Inferior parietal cortex (tissue), 1 donor: ENCODE measurements around the gene PTPRK.

Experiments used
- DNase-seq: peaks from one replicate; pipeline ENCODE4 v3.0.0-alpha.2; 2016; ENCODE audit errors: extremely low spot score

PTPRK gene

DNA sequence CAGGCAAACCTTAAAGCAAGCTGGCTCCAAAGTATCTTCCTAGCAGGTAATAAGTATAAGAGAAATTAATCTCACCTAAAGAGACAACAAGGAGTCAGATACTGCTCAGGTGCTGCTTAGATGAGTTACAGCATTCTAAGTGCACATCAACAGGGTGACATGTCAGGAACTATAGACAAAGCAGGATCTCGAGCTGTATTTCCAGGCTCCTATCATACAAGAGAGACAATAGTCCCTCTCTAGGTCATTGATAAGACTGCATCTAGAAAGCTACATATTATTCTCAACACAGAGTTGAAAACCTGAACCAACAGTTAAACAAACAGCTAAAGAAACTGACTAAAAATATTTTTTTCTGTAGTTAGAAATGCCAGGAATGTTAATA lies 3.9 kb downstream of the PTPRK start:
- peak; percentile 64 for DNase-seq

DNA sequence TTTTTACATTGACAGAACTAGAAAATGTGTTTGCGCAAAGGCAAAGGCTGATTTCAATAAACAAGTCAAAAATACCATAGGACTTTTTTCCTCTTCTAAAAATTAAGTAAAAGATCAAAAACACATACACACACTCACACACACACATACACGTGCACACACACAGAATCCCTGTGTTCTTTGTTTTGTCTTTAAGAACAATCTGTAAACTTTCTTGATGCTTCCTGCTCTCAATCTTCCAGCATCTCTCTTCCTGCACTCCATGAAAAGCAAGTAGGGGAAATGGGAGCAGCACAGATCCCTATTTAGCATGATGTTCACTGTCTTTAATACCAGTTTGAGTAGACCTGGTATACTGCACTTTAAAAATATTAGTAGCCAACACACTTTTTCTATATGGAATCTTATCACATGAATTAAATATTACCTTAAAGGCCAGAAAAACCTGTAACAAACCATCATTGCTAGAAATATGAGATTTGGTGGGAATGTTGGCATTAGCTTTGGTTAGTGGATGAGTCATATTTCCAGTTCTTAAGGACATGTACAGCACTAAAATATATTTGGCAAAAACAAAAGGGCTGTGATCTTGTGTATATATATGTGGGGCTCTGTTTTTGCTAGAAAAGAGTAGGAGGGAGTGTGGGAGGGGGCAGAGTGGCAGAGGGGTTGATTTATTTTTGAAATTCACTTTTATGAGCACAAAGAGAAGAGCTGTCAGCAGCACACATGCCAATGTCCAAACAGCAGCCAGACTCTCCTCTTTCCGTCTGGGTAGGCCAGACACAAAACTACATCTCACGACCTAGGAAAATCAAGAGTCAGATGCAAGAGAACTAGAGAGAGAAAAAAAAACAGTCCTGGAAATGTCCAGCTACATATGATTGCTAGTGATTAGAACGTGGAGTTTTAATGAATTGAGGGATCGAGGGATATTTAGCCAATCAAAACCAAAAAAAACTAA lies 4.6 kb downstream of the PTPRK start:
- no peak for DNase-seq

- no peak for DNase-seq
These were observed 6.5 kb downstream of the PTPRK start for GRCh38 chr6:128513878-128514277.

GRCh38 chr6:128512296-128512695 lies 8.1 kb downstream of the PTPRK start:
- DNase-seq = no peak

DNA sequence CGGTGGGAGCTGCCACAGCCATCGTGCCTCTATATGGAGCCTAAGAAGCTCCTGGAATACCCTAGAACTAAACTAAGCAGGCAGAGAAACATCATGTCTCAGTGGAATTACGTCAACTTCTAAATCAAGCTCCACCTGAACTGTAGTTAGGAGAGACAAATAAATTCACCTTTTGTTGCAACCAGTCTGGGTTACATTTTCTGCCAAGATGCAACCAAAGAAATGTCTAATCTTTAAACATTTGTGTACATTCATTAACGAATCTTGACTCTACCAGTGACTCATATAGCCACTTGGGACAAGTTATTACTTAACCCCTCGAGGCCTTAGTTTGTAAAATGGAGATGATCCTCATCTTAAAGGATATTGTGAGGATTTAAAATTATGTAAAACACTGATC lies 8.9 kb downstream of the PTPRK start:
- no peak for DNase-seq

DNA sequence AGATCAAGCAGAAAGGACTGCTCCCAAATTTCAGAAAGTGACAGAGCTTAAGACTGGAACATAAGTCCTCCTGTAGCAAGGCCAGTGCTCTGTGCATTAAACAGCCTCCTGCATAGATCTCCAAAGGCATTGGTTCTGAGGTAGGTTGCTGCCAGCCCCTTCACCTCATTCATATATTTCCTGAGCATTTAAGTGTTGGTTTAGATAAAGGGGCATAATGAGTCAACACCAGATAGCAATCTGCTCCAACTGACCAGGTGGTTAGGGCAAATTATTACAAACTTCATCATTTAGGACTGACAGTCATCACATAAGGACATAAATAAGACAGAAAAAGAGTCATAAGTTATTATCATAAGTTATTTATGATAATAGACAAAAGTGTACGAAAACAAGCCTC lies 10.7 kb downstream of the PTPRK start:
- no peak for DNase-seq

- peak; percentile 75 for DNase-seq
These were observed 11.7 kb downstream of the PTPRK start for GRCh38 chr6:128508588-128509296.

GRCh38 chr6:128507337-128508310 lies 12.8 kb downstream of the PTPRK start:
- DNase-seq = no peak

GRCh38 chr6:128505603-128506002 lies 14.8 kb downstream of the PTPRK start:
- no peak for DNase-seq

- no peak for DNase-seq
These were observed 16.3 kb downstream of the PTPRK start for GRCh38 chr6:128504003-128504654.

- DNase-seq = no peak
These were observed 19.4 kb downstream of the PTPRK start for GRCh38 chr6:128500749-128501600.

- DNase-seq = no peak
These were observed 20.4 kb downstream of the PTPRK start for GRCh38 chr6:128500014-128500413.

DNA sequence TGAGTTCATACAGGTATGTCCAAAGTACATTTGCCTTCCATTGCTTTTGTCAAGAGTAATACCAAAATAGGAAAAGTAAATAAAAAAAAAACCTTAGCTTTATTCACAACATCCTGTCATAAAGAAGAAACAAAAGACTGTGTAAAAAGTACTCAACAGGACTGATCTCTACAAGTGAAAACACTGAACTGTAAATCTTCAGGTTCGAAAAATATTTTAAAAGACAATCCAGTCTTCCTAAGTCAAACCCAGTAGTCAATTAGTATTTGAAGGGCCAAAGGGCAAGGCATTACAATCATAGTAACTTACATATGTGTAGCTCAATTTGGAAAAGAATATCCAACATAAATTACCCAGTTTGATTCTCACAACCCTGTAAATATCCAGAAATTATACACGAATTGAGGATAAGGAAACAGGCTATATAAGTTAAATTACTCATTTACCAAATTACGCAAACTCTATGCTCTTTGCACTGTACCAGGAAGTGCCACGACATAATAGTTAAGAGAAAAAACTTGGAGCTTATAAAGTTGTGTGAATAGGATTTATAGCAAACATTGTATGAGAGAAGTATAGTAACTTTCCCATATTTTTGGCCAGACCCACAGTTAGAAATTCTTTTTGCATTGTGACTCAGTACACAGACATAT lies 21.2 kb downstream of the PTPRK start:
- DNase-seq = no peak

GRCh38 chr6:128498234-128498633 lies 22.2 kb downstream of the PTPRK start:
- no peak for DNase-seq

GRCh38 chr6:128495536-128496333 lies 24.7 kb downstream of the PTPRK start:
- no peak for DNase-seq

GRCh38 chr6:128494440-128494839 lies 26.0 kb downstream of the PTPRK start:
- no peak for DNase-seq

GRCh38 chr6:128493877-128494276 lies 26.5 kb downstream of the PTPRK start:
- DNase-seq = no peak

GRCh38 chr6:128492386-128492785 lies 28.0 kb downstream of the PTPRK start:
- no peak for DNase-seq
